Osteoblast (primary cell): ENCODE results near the gene DSTN. TPM values are rescaled to one million over a fixed set of nuclear protein-coding genes. Genes with fewer than 3 reads are reported as not detected.

Experiments
- DNase-seq: peaks from one replicate; pipeline ENCODE4 v3.0.0; 2011; ENCODE audit warnings: low spot score, mixed read lengths; ENCODE audit not compliant: insufficient read length; ENCODE audit errors: missing footprints
- H2AFZ ChIP-seq: 2 replicates; pipeline ENCODE4 v1.6.0; 2011; ENCODE audit warnings: mild to moderate bottlenecking, low read length
- H3K27ac ChIP-seq: 2 replicates; pipeline ENCODE4 v1.5.1; 2011; ENCODE audit warnings: mild to moderate bottlenecking, low read depth, low read length, moderate library complexity
- H3K27me3 ChIP-seq: 2 replicates; pipeline ENCODE4 v1.6.0; 2012; ENCODE audit warnings: mild to moderate bottlenecking, control low read depth, inconsistent platforms, low read length, moderate library complexity; ENCODE audit not compliant: insufficient read depth
- H3K36me3 ChIP-seq: 2 replicates; pipeline ENCODE4 v1.5.1; 2011; ENCODE audit warnings: mild to moderate bottlenecking, low read length, control low read depth, moderate library complexity; ENCODE audit not compliant: insufficient read depth
- H3K4me1 ChIP-seq: 2 replicates; pipeline ENCODE4 v1.5.1; 2011; ENCODE audit warnings: mild to moderate bottlenecking, low read length, control low read depth, moderate library complexity; ENCODE audit not compliant: insufficient read depth
- H3K4me2 ChIP-seq: 2 replicates; pipeline ENCODE4 v1.6.0; 2011; ENCODE audit warnings: mild to moderate bottlenecking, low read length; ENCODE audit not compliant: insufficient read depth
- H3K4me3 ChIP-seq: fragments of 200-600 bp; sonication (generic); 3 replicates; pipeline ENCODE4 v1.5.1; 2012; ENCODE audit warnings: mild to moderate bottlenecking, low read length, inconsistent platforms; ENCODE audit not compliant: insufficient read depth
- H3K79me2 ChIP-seq: 2 replicates; pipeline ENCODE4 v1.6.0; 2012; ENCODE audit warnings: mild to moderate bottlenecking, low read length, control low read depth, inconsistent platforms; ENCODE audit not compliant: insufficient read depth
- H3K9me3 ChIP-seq: 2 replicates; pipeline ENCODE4 v1.5.1; 2011; ENCODE audit warnings: low read depth, low read length, control low read depth
- H4K20me1 ChIP-seq: 2 replicates; pipeline ENCODE4 v1.6.0; 2012; ENCODE audit warnings: mild to moderate bottlenecking, low read length, control low read depth; ENCODE audit not compliant: insufficient read depth
- total RNA-seq: library from RNA; depleted of rRNA; stranded (reverse); fragments of >200 nt; gene quantifications from 2 replicates; pipeline ENCODE4 v1.2.3, GENCODE V29; 2012
- TF ChIP-seq, protein P1 (sequence below): IDR thresholded peaks from 2 replicates; pipeline ENCODE4 v1.5.1; 2011; ENCODE audit warnings: mild to moderate bottlenecking, low read depth, low read length, moderate library complexity; ENCODE audit errors: extremely low read depth

Gene DSTN
- total RNA-seq, 1 donor, result 627 TPM

DNA sequence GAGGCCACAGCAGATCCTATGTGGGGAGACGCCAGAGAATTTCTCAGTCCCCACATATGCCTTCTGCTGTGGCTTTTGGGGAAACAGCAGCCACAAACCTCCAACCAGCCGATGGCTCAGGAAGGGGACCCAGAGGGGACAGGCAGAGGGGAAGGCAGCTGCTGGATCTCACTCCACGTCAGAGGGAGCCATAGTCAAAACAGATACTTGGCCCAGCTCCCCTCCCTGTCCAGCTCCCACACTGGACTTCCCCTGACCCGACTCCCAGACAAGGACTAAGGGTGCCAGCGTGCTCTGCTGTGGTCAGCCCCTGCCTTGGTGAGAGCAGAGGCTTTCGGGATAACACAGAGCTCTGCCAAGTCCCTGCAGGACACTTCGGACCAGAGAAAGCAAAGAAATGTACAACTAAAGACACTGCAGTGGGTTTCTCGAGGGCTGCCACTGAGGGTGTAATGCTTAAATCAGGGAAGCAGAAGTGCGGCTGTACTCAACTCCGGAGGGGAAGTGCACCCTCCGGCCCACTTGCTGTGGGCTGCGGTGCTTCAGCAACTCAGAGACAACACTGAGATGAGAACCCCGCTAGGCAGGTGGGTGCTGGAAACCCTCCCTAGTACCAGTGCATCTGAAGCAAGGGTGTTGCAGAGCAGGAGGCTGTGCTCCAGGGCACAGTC lies 64.9 kb downstream of the DSTN start:
- H3K4me3 ChIP-seq, result no peak overlapping the region
- H3K4me2 ChIP-seq, result no peak overlapping the region
- peaks cover 74% of the 10 kb centered on the region for H4K20me1 ChIP-seq
- no peaks in the 10 kb centered on the region for H3K4me1 ChIP-seq
- DNase-seq, result no peak
- no peaks in the 10 kb centered on the region for H3K9me3 ChIP-seq
- H2AFZ ChIP-seq, result no peak overlapping the region
- H3K27me3 ChIP-seq, result no peaks in the 10 kb centered on the region
- peak overlapping the region; percentile 33 for H3K27ac ChIP-seq
- TF ChIP-seq, protein P1, sequence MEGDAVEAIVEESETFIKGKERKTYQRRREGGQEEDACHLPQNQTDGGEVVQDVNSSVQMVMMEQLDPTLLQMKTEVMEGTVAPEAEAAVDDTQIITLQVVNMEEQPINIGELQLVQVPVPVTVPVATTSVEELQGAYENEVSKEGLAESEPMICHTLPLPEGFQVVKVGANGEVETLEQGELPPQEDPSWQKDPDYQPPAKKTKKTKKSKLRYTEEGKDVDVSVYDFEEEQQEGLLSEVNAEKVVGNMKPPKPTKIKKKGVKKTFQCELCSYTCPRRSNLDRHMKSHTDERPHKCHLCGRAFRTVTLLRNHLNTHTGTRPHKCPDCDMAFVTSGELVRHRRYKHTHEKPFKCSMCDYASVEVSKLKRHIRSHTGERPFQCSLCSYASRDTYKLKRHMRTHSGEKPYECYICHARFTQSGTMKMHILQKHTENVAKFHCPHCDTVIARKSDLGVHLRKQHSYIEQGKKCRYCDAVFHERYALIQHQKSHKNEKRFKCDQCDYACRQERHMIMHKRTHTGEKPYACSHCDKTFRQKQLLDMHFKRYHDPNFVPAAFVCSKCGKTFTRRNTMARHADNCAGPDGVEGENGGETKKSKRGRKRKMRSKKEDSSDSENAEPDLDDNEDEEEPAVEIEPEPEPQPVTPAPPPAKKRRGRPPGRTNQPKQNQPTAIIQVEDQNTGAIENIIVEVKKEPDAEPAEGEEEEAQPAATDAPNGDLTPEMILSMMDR, result no peak
- H3K36me3 ChIP-seq, result peaks cover 95% of the 10 kb centered on the region
- peaks cover 96% of the 10 kb centered on the region for H3K79me2 ChIP-seq

DNA sequence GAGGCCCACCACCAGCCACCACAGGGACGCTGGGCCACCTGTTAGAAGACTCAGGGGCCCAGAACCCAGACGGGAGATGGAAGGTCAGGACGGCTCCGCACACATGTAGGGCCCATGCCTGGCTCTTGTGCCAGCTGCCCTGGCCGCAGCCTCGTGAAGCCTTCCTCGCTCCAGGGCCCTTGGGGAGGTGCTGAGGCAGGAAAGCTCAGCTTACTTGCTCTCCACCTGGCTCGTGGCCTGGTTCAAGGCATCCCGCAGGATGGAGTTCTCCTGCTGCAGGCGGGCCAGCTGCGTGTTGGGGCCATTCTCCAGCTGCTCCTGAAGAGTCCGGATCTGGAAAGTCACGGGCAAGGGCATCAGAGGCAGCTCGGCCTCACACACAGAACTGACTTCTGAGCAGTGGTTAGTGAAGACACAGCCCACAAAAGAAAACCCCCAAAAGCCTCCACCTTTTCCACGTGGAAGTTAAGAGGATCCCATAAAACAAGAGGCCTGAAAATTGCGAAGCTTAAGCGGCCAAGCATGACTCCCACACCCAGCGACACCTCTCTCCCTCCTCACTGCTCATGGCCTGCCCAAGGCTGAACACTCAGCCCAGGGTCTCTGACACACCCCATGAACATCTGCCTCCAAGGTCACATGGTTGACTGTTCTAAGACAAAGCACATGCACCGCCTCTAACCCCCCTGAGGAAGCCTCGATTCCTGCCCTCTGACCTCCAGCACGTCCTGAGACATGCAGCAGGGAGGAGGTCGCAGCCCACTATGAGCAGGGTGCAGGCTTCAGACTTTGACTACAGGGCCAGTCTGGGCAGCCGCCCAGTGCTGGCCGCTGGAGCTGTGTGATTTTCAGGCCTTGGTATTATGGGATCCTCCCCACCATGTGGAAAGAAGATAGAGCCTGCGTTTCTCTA lies 65.7 kb downstream of the DSTN start:
- Histone ChIP-seq H2AFZ (no peak overlapping the region), H3K9me3 (no peaks in the 10 kb centered on the region), H3K36me3 (peaks cover 95% of the 10 kb centered on the region), H3K27ac (no peak overlapping the region), H4K20me1 (peaks cover 76% of the 10 kb centered on the region), H3K79me2 (peaks cover 96% of the 10 kb centered on the region), H3K4me1 (no peaks in the 10 kb centered on the region), H3K4me3 (no peak overlapping the region), H3K4me2 (no peak overlapping the region), H3K27me3 (no peaks in the 10 kb centered on the region)
- no peak for DNase-seq
- TF ChIP-seq, protein P1, result no peak

DNA sequence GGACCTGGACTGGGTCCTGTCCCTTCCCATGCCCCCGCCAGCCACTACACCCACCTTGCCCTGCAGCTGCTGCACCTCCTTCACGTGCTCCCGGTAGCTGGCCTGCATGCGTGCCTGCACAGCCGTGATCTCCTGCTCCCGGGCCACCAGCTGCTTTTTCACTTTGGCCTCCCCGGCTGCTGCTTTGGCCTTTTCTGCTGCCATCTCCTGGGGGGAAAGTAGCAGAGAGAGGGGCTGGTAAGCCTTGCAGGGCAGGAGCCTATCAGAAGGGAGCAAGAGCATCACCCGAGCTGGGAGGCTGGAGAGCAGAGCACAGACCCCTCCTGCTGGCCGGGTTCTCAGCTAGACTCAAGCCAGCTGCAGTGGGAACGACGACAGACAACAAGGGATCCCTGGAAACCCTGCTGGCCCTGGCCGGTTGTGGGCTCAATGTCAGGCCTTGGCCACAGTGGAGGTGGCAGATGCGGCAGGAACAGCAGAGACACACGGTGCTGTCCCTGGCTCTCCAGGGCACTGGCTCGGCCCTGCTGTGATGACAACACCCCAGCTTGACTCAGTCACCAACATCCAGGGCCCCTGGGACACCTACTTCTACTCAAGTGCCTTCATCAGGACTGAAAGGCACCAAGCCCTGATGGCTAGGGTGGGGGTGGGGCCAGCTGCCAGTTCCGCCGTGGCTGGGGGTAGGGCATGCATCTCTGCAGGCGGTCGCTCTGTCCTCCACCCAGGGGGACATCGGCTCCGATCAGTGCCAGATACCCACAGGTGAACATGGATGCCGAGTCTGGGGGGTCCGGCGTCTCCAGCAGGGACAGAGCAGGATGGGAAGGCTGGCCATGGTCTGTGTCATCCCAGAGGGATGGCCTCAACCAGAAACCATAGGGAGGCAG lies 66.9 kb downstream of the DSTN start:
- Histone ChIP-seq H3K27ac (no peak overlapping the region), H4K20me1 (peaks cover 78% of the 10 kb centered on the region), H3K27me3 (no peaks in the 10 kb centered on the region), H3K36me3 (peaks cover 95% of the 10 kb centered on the region), H3K9me3 (no peaks in the 10 kb centered on the region), H3K4me3 (no peak overlapping the region), H2AFZ (no peak overlapping the region), H3K79me2 (peaks cover 96% of the 10 kb centered on the region), H3K4me2 (no peak overlapping the region), H3K4me1 (no peaks in the 10 kb centered on the region)
- TF ChIP-seq, protein P1, result no peak
- DNase-seq, result no peak
